K562 (cell line): ENCODE data around the gene UCKL1. TPM values are rescaled to one million over a fixed set of nuclear protein-coding genes. Genes with fewer than 3 reads are reported as not detected.
A peak's percentile ranks its signal among the peaks of the same experiment; 100 is the strongest.

Experiments
- ATF7 ChIP-seq: fragments of 450-650 bp; IDR thresholded peaks from 2 replicates; pipeline ENCODE4 v1.7.1; 2014; ENCODE audit warnings: mild to moderate bottlenecking, moderate library complexity
- CBX5 ChIP-seq: IDR thresholded peaks from 2 replicates; pipeline ENCODE4 v1.6.1; 2014; ENCODE audit warnings: low read depth, borderline replicate concordance
- CREB3 ChIP-seq: fragments of 450-650 bp; conservative IDR thresholded peaks from 2 replicates; pipeline ENCODE4 v1.6.1; 2016; ENCODE audit warnings: missing genetic modification characterization, low read depth, mild to moderate bottlenecking, missing compliant biosample characterization, moderate library complexity
- CREB5 ChIP-seq: fragments of 250-450 bp; sonication (Bioruptor Pico); IDR thresholded peaks from 2 replicates; pipeline ENCODE4 v1.5.0; 2020; ENCODE audit warnings: mild to moderate bottlenecking
- HNRNPH1 ChIP-seq: fragments of 200-400 bp; formaldehyde crosslinking; optimal IDR thresholded peaks from 2 replicates; pipeline ENCODE3; 2017; ENCODE audit warnings: low read depth, mild to moderate bottlenecking, low read length, moderate library complexity
- HNRNPLL ChIP-seq: fragments of 200-400 bp; formaldehyde crosslinking; IDR thresholded peaks from 2 replicates; pipeline ENCODE4 v1.6.1; 2017; ENCODE audit warnings: low read length, low read depth, mild to moderate bottlenecking; ENCODE audit not compliant: poor library complexity, severe bottlenecking
- IRF9 ChIP-seq: fragments of 450-650 bp; IDR thresholded peaks from 2 replicates; pipeline ENCODE4 v1.6.1; 2016; ENCODE audit warnings: missing biosample characterization, missing genetic modification characterization
- NEUROD1 ChIP-seq: fragments of 150-350 bp; IDR thresholded peaks from 2 replicates; pipeline ENCODE4 v1.6.1; 2014; ENCODE audit warnings: borderline replicate concordance, low read length, low read depth; ENCODE audit not compliant: partially characterized antibody
- PBX2 ChIP-seq, 2 experiments: IDR thresholded peaks in 1 of 2; conservative IDR thresholded peaks in 1 of 2; 2 replicates each; pipeline ENCODE4 v1.6.1; 2016; ENCODE audit warnings: low read depth in 2 of 2, mild to moderate bottlenecking in 1 of 2, missing compliant biosample characterization in 1 of 2, missing genetic modification characterization in 1 of 2, moderate library complexity in 1 of 2
- SAFB ChIP-seq: fragments of 200-400 bp; formaldehyde crosslinking; IDR thresholded peaks from 2 replicates; pipeline ENCODE4 v1.6.1; 2017; ENCODE audit warnings: low read depth, low read length, borderline replicate concordance
- SIN3A ChIP-seq, 2 experiments: fragments of 150-350 bp in 1 of 2; IDR thresholded peaks; 2 replicates each; pipeline ENCODE4 v1.6.1; 2011 to 2016; ENCODE audit warnings: borderline replicate concordance in 2 of 2, low read depth in 2 of 2, low read length in 2 of 2, mild to moderate bottlenecking in 2 of 2, moderate library complexity in 2 of 2; ENCODE audit not compliant: control insufficient read depth in 1 of 2
- ZBTB1 ChIP-seq: sonication (generic); formaldehyde crosslinking; IDR thresholded peaks from 2 replicates; pipeline ENCODE4 v1.8.1; 2023; ENCODE audit warnings: missing genetic modification reagents, low read depth, mild to moderate bottlenecking, borderline replicate concordance
- ZBTB33 ChIP-seq: sonication (generic); formaldehyde crosslinking; IDR thresholded peaks from 2 replicates; pipeline ENCODE4 v1.8.1; 2023; ENCODE audit warnings: mild to moderate bottlenecking, missing genetic modification reagents
- ZNF217 ChIP-seq: sonication (generic); formaldehyde crosslinking; IDR thresholded peaks from 2 replicates; pipeline ENCODE4 v1.8.0; 2022; ENCODE audit warnings: mild to moderate bottlenecking, missing genetic modification reagents
- ZNF717 ChIP-seq: fragments of 250-450 bp; sonication (Bioruptor Pico); IDR thresholded peaks from 2 replicates; pipeline ENCODE4 v1.5.0; 2021
- ZNF780A ChIP-seq: fragments of 250-450 bp; sonication (Bioruptor Pico); IDR thresholded peaks from 2 replicates; pipeline ENCODE4 v1.5.0; 2021; ENCODE audit warnings: mild to moderate bottlenecking
- polyA plus RNA-seq, 8 experiments: library from polyadenylated mRNA; depleted of rRNA in 4 of 8; stranded (reverse) in 5 of 8; unstranded in 3 of 8; fragments of >200 nt; fragmentation: Nextera tagmentation in 2 of 8; fragmentation: Illumina TruSeq in 1 of 8; extraction: Ambion mirVana in 2 of 8; extraction: Trizol in 1 of 8; gene quantifications; 2 replicates each; pipeline versions ENCODE4 v1.2.1 to v1.2.3, GENCODE V29; 2011 to 2014; ENCODE audit warnings: inconsistent platforms in 1 of 8, missing spikeins in 1 of 8
- total RNA-seq, 7 experiments: library from RNA; depleted of rRNA in 6 of 7; stranded (reverse); fragments of >200 nt in 6 of 7; fragmentation: Illumina TruSeq in 2 of 7; extraction: Trizol in 2 of 7; gene quantifications; 2 replicates each; pipeline versions ENCODE4 v1.2.1 to v1.2.3, GENCODE V29; 2011 to 2021; ENCODE audit warnings: low replicate concordance in 1 of 7

UCKL1 gene
- total and polyA plus RNA-seq, 9 of the 15 experiments (the other 6 are each of a cell fraction or from before 2014, with no cell fraction given): 3.1 to 52.8 (median 24.2) TPM

GRCh38 chr20:63894358-63895201 is 61.6 kb downstream of the UCKL1 start, which contains the start of gene DNAJC5 (continued):
- TF ChIP-seq CREB3: no peak
- no peak for TF ChIP-seq IRF9
- TF ChIP-seq HNRNPLL: no peak
- no peak for TF ChIP-seq ZBTB33 (CRISPR knock-in tag)
- no peak for TF ChIP-seq ZNF717 (CRISPR knock-in tag)
- TF ChIP-seq ZNF780A: no peak
- TF ChIP-seq SAFB: peak; percentile 100
- TF ChIP-seq ZBTB1: peak; percentile 48; the same call in 1 of the 2 replicates
- TF ChIP-seq HNRNPH1: no peak
- TF ChIP-seq NEUROD1: no peak
- TF ChIP-seq ATF7: peak; percentile 54
- peak; percentile 61 to 77; a peak in 2 of 4 replicates for TF ChIP-seq SIN3A (IDR thresholded peaks at IDR 0.05; ENCODE audit: borderline replicate concordance in 2 of 2, control insufficient read depth in 1 of 2, low read depth in 2 of 2, low read length in 2 of 2)
- TF ChIP-seq CBX5: no peak
- TF ChIP-seq CREB5 (CRISPR knock-in tag): no peak
- peak; percentile 73 for TF ChIP-seq PBX2 (CRISPR knock-in tag; IDR thresholded peaks at IDR 0.05; ENCODE audit: low read depth)
- no peak for TF ChIP-seq PBX2 (tag; conservative IDR thresholded peaks at IDR 0.05; ENCODE audit: low read depth)
- no peak for TF ChIP-seq ZNF217 (CRISPR knock-in tag)
